NCI-H345 (cell line): ENCODE results near the gene GFOD1.

Experiments used
- DNase-seq: peaks from one replicate; lab custom pipeline; 2025; lab: John Stamatoyannopoulos, UW

Gene GFOD1

DNA sequence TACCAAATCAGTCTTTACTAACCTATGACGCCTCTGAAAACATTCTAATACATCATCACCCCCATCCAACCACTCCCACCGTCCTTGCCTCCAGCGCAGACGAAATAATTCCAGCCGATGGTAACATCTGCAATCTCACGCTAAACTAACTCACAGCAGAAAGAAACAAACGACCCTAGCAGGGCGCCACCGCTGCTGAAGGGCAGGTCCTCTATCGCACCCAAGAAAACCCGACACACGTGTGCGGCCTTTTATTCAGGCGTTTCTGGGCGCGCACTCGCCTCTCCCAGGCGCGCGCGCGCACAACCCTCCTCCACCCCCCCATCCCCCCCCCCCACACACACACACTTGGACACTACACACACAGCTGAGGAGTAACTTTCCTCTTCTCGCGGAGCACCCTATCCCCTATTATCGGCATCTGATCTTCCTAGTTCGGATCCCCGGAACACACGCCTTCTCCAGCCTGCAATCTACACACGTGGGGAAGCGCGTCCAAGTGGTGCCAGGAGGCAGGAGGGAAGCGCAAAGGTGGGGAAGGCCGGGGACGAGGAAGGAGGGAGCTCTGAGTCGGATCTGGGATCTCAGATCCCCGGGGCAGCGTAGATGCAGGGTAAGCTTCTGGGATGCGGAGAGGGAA, 1.4 kb downstream of the GFOD1 start:
- DNase-seq = peak; percentile 31

DNA sequence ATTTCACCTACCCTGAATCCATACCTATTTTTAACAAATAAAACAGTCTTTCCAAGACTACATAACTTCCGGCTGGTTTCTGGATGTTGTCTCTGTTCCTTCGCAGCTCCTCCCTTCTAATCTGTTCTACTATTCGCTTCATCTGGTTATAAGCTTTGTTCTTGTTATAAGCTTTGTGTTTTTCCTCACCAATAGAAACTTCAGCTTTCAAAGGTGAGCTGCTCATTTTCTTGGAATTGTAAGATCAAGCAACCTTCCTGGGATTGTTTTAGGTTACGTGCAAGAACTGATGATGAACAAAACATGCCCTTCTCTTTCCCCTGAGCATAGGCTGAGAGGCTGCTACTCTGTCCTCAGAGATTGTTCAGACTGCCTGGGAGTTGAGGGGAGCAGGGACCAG, 2.1 kb downstream of the GFOD1 start:
- no peak for DNase-seq

- no peak for DNase-seq
These were observed 2.6 kb downstream of the GFOD1 start for GRCh38 chr6:13484827-13485226.

GRCh38 chr6:13484138-13484708, 3.2 kb downstream of the GFOD1 start:
- DNase-seq = no peak

GRCh38 chr6:13480631-13481501, 6.5 kb downstream of the GFOD1 start:
- DNase-seq = no peak

GRCh38 chr6:13479971-13480434, 7.4 kb downstream of the GFOD1 start:
- no peak for DNase-seq

DNA sequence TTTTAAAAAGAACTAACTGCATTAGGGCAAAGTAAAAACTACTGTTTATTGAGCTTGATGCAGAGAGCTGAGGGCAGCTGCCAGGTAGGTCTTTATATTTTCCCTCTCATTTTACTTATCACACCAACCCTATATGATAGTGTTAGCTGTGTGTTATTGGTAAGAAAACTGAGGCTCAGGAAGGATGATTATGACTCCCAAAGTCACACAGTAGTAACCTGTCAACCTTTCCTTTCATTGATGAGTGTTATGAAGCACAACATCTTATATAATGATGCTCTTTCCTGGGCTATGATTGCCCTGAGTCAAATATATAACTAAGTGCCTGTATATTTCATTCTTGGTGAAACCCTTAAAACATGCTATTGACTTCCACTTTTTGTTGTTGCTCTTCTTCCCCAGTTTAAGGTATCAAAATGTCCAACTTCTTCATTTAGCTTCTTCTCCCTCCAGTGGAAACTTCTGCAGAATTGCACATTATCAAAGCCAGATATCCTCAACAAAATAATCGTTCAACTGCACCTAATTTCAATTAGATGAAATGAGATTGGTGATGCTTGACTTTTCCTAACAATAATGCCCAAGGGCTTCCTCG, 8.1 kb downstream of the GFOD1 start:
- DNase-seq = no peak

- no peak for DNase-seq
These were observed 8.9 kb downstream of the GFOD1 start for GRCh38 chr6:13478525-13478966.

DNA sequence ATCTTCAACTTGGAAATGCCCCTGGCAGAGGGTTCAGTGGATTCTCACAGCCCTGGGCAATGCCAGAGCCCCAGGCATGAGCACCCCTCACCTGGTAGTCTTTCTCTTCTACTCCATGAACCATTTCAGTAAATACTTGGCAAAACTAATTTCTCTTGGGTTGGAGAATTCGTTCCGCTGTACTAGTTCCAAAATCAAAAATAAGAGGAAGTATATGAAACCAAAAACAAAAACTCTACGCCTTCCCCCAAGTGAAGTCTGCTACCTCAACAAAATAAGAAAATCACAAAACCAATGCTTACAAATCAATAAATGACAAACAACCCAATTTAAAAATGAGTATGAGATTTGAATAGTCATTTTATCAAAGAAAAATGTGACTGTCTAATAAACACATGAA, 12.6 kb downstream of the GFOD1 start:
- no peak for DNase-seq

GRCh38 chr6:13474360-13474759, 13.0 kb downstream of the GFOD1 start:
- no peak for DNase-seq

DNA sequence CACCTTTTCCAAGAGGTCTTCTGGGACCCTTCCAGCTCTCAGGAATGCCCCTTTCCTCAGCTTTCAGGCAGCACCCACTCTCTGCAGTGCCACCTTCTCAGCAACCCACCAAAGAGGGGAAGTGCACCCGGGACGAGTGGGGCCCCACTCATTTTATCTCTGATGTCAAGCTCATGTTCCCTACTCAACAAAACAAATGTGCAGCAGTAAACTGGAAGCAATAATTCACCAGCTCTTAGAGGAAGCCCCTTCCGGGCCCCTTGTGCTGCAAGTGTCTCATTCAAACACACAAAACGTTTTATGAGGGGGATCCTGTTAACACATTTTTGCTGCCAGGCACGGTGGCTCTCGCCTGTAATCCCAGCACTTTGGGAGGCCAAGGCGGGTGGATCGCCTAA, 13.6 kb downstream of the GFOD1 start:
- DNase-seq = no peak

DNA sequence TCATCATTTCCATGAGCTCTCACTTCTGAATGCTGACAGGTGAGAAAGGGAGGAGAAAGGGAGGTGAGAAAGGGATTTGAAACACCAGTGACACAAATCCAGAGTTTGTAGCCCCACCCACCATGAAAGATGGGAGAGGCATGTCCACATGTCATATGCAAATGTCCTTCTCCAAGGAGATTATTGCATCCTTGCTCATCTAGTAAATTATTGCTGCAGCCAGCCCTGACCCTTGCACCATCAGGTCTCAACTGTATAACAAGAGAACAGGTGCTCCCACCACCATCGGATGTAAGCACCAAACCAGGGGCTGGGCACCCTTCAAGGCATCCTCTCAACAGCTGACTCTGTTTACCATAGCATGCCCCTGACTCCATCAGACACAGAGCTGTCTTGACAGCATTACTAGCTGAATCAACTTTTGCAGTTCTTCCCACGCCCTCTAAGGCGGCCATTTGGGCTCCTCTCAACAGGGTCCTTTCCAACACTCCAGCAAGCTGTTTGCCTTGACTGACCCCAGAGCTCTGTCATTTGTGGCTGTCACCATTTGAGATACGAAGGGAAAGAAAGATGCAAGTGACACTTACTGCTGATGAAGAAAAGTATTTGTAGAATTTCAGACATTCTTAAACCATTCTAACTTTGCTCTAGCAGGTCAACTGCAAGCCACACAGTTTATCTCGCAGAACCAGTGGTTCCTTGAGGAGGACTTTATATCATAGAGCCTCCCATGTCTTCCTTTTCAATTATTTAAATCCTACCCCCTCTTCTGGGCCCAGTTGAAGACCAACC, 14.2 kb downstream of the GFOD1 start:
- DNase-seq = no peak

GRCh38 chr6:13472099-13472498, 15.3 kb downstream of the GFOD1 start:
- no peak for DNase-seq

DNA sequence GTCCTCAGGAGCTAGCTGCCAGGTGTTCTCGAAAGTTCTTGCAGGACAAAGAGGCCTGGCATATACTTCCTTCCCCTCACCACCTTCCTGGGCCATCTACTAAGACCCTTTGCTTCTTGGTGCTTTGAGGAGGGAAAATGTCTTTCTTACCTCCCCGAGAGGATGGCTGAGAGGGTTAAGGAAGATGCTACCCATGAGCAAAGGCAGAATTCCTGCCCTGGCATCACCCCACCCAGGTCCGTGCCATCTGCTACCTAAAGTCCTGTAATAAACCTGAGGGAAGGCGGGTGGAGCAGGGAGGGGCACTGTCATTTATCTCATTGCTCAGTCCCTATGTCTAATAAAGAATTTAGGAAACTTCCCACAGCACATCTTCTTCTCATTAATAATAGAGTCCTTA, 16.2 kb downstream of the GFOD1 start:
- no peak for DNase-seq

- DNase-seq = no peak
These were observed 16.9 kb downstream of the GFOD1 start for GRCh38 chr6:13470238-13471140.

- DNase-seq = no peak
These were observed 17.7 kb downstream of the GFOD1 start for GRCh38 chr6:13469693-13470092.

- DNase-seq = no peak
These were observed 18.6 kb downstream of the GFOD1 start for GRCh38 chr6:13468839-13469238.

DNA sequence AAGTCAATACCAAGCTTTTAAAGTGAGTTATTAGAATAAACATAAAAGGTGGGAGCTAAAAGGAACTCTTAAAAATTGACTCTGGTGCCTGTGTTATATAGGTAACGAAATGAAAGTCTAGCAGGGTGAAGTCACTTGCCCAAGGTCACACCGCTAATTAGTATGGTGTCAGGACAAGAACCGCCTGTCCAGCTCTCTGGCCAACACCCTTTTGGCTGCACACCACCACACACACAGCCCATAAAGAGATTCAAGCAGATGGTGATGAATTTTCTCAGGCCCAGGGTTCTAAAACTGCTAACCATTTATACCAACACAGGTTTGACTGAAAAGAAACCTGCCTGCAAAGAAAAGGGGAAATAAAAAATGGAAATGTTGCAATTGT, 20.2 kb downstream of the GFOD1 start:
- no peak for DNase-seq

GRCh38 chr6:13466304-13467215, 20.8 kb downstream of the GFOD1 start:
- no peak for DNase-seq

DNA sequence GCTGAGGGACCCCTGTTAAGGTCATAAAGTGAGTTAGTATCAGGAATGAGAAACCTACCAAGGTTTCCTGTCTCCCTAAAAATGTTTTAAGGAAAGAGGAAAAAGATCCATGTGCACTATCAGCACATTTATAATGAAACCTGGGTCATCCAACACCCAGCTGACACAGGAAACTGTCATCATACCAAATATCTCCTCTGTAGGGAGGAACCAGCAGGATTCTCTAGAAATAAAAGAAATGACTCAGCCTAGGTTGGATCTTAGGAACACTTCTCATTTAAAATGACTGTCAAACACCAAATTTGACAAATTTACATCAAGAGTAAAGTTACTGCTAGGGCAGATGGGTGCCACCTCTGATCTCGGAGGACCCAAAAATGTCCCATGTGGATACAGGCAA, 21.7 kb downstream of the GFOD1 start:
- DNase-seq = no peak
